OCI-LY7 (cell line): ENCODE results near the gene PRRG2. TPM values are rescaled to one million over a fixed set of nuclear protein-coding genes. Genes with fewer than 3 reads are reported as not detected.
A peak's percentile ranks its signal among the peaks of the same experiment; 100 is the strongest.

Experiments used
- Bru-seq: library from RNA; stranded (reverse); fragments of 400-500 nt; gene quantifications from one replicate; lab custom pipeline; 2021; lab: Mats Ljungman, UMichigan
- BruChase-seq, 2 experiments: library from RNA; stranded (reverse); fragments of 400-500 nt; gene quantifications; one replicate each; lab custom pipeline; 2021; lab: Mats Ljungman, UMichigan
- BruUV-seq: library from RNA; stranded (reverse); fragments of 400-500 nt; replicated peaks from 2 replicates; lab custom pipeline; 2021; lab: Mats Ljungman, UMichigan
- CTCF ChIA-PET: fragments of 300-600 bp; sonication (Branson Sonifier 250); formaldehyde crosslinking; loops from one replicate; lab custom pipeline; 2022; ENCODE audit warnings: antibody characterized with exemption; ENCODE audit not compliant: unreplicated experiment; lab: Charles Lee
- POLR2A ChIA-PET: fragments of 300-600 bp; sonication (Branson Sonifier 250); formaldehyde crosslinking; loops from one replicate; lab custom pipeline; 2022; ENCODE audit warnings: antibody characterized with exemption; lab: Charles Lee
- DNase-seq: peaks from one replicate; pipeline ENCODE4 v3.0.0-alpha.2; 2015; ENCODE audit warnings: low spot score
- H2AFZ ChIP-seq: fragments of 200-600 bp; sonication (generic), shearing (Covaris generic); 2 replicates; pipeline ENCODE4 v1.6.1; 2014; ENCODE audit warnings: mild to moderate bottlenecking, antibody characterized with exemption, low read length, moderate library complexity
- H3K27ac ChIP-seq: fragments of 200-600 bp; sonication (generic); 2 replicates; pipeline ENCODE4 v1.5.1; 2014; ENCODE audit warnings: mixed run types, low read depth, mild to moderate bottlenecking, moderate library complexity, low read length, inconsistent platforms; ENCODE audit not compliant: poor library complexity, severe bottlenecking
- H3K36me3 ChIP-seq: fragments of 200-600 bp; sonication (generic); 2 replicates; pipeline ENCODE4 v1.6.1; 2014; ENCODE audit warnings: mild to moderate bottlenecking, antibody characterized with exemption, low read length, moderate library complexity, mixed read lengths; ENCODE audit not compliant: insufficient read depth
- H3K4me1 ChIP-seq: fragments of 200-600 bp; sonication (generic); 2 replicates; pipeline ENCODE4 v1.5.1; 2014; ENCODE audit warnings: mild to moderate bottlenecking, low read length; ENCODE audit not compliant: insufficient read depth, poor library complexity, severe bottlenecking
- H3K4me2 ChIP-seq: fragments of 200-600 bp; sonication (generic); 2 replicates; pipeline ENCODE4 v1.6.1; 2014; ENCODE audit warnings: mild to moderate bottlenecking, low read length
- H3K4me3 ChIP-seq: fragments of 200-600 bp; sonication (generic); 2 replicates; pipeline ENCODE4 v1.5.1; 2014; ENCODE audit warnings: mild to moderate bottlenecking, low read depth, low read length; ENCODE audit not compliant: poor library complexity, severe bottlenecking
- H3K79me2 ChIP-seq: fragments of 200-600 bp; sonication (generic); 2 replicates; pipeline ENCODE4 v1.6.1; 2016; ENCODE audit warnings: low read depth, mild to moderate bottlenecking, low read length, moderate library complexity, mixed read lengths; ENCODE audit not compliant: insufficient read depth
- H3K9me2 ChIP-seq: fragments of 200-600 bp; sonication (generic); 2 replicates; pipeline ENCODE4 v1.6.1; 2016; ENCODE audit warnings: mild to moderate bottlenecking, low read length, mixed read lengths; ENCODE audit not compliant: insufficient read depth
- H3K9me3 ChIP-seq: fragments of 200-600 bp; sonication (generic); 2 replicates; pipeline ENCODE4 v1.6.1; 2014; ENCODE audit warnings: mild to moderate bottlenecking, mixed run types, low read length, mixed read lengths
- H4K20me1 ChIP-seq: fragments of 200-600 bp; sonication (generic); 2 replicates; pipeline ENCODE4 v1.6.1; 2014; ENCODE audit warnings: mild to moderate bottlenecking, antibody characterized with exemption, low read length, moderate library complexity, mixed read lengths; ENCODE audit not compliant: insufficient read depth
- CTCF ChIP-seq: fragments of 200-600 bp; sonication (generic); conservative IDR thresholded peaks from 2 replicates; pipeline ENCODE4 v1.5.1; 2014; ENCODE audit warnings: mild to moderate bottlenecking, antibody characterized with exemption, low read length, moderate library complexity, mixed read lengths
- EZH2phosphoT487 ChIP-seq: fragments of 200-600 bp; sonication (generic); IDR thresholded peaks from 2 replicates; pipeline ENCODE4 v1.6.1; 2018; ENCODE audit warnings: low read depth, borderline replicate concordance, mild to moderate bottlenecking, mixed run types, antibody characterized with exemption, low read length, moderate library complexity, mixed read lengths
- intact Hi-C: fragments of 100-400 bp; cut with micrococcal nuclease; formaldehyde crosslinking; loops from one replicate; pipeline ENCODE4 v1.10.0; 2022; ENCODE audit not compliant: unreplicated experiment
- long read RNA-seq: library from polyadenylated mRNA; stranded (forward); transcript quantifications from one replicate; pipeline ENCODE4 v2.0.0, GENCODE V29; 2022
- total RNA-seq, 2 experiments: library from RNA; depleted of rRNA in 1 of 2; stranded (reverse); fragments of >200 nt in 1 of 2; shearing (Covaris generic) in 1 of 2; gene quantifications; 2 replicates each; pipeline ENCODE4 v1.2.3, GENCODE V29; 2014 to 2022

PRRG2 gene
- total RNA-seq (2014; rRNA removed; shearing (Covaris generic)) = 2.7 and 4.7 TPM in 2 replicates
- 2.4 TPM in 2 replicates for total RNA-seq (2022)
- Bru-seq, nascent RNA = percentile 27 among the genes with signal in this experiment
- BruChase-seq, experiment 1, labeled RNA remaining after a 6-hour chase = percentile 34 among the genes with signal in this experiment
- percentile 34 among the genes with signal in this experiment for BruChase-seq, experiment 2, labeled RNA remaining after a 2-hour chase
- long read RNA-seq = 0 reads

DNA sequence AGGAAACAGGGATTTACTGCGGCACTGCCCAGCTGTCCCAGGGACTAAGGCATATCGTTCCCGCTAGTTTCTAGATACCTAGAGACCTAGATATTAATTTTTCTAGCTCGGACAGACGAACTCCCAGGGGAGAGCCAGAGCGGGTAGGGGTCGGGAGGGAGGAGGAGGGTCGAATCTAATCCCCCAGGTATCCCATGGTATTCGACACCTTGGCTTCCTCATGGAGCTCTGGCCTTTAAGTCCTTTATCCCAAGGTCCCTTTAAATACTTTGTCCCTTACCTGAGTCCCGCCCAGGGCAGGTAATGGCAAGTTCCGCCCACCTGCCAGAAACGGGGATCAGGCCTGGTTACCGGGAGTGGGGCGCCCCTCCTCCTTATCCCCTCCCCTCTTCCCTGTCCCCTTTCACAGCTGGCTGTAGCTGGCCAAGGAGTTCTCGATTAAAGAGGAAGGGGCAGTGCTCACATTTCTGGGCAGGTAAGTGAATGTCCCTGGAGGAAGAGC is at the start of gene PRRG2:
Gene PRRG2 (plus strand): TSS at position 310 of the 502 bp plus-strand sequence. CDS start 1,904 bp downstream, outside the sequence.
- TF ChIP-seq EZH2phosphoT487 (no peak), CTCF (no peak)
- peaks cover 3% of the 10 kb centered on the region; the same call in 1 of the 2 replicates for H3K36me3 ChIP-seq
- peak within 1 kb of the TSS; percentile 84 for H3K4me2 ChIP-seq
- POLR2A ChIA-PET = interaction anchor here (1.0 to 2.1 kb wide), 4 partner anchors 8 to 18 kb away, joined by 3 to 9 read pairs (median 4); partner anchors contain the start of gene PRR12
- peak within 1 kb of the TSS; percentile 40 for H3K27ac ChIP-seq
- peaks cover 18% of the 10 kb centered on the region for H3K4me1 ChIP-seq
- peaks cover 22% of the 10 kb centered on the region for H3K79me2 ChIP-seq
- H3K9me2 ChIP-seq = no peaks in the 10 kb centered on the region
- peak within 1 kb of the TSS; percentile 100 for H2AFZ ChIP-seq
- DNase-seq = no peak
- BruUV-seq = no TSS peak
- CTCF ChIA-PET = no interaction called here
- peak within 1 kb of the TSS; percentile 89 for H3K4me3 ChIP-seq
- H4K20me1 ChIP-seq = no peaks in the 10 kb centered on the region
- intact Hi-C loops = no loop called here
- no peaks in the 10 kb centered on the region for H3K9me3 ChIP-seq

GRCh38 chr19:49533551-49534488 is 47.3 kb upstream of the PRRG2 start:
- BruUV-seq = no TSS peak
- intact Hi-C loops = no loop called here
- H3K9me2 ChIP-seq = no peaks in the 10 kb centered on the region
- H3K79me2 ChIP-seq = no peaks in the 10 kb centered on the region
- POLR2A ChIA-PET = no interaction called here
- peak overlapping the region; percentile 72 for H3K4me3 ChIP-seq
- CTCF ChIA-PET = no interaction called here
- no peak overlapping the region for H3K27ac ChIP-seq
- DNase-seq = peak; percentile 82
- TF ChIP-seq EZH2phosphoT487 (no peak), CTCF (peak; percentile 72)
- no peaks in the 10 kb centered on the region for H4K20me1 ChIP-seq
- H3K36me3 ChIP-seq = no peaks in the 10 kb centered on the region
- H2AFZ ChIP-seq = peak overlapping the region; percentile 80
- H3K9me3 ChIP-seq = no peaks in the 10 kb centered on the region
- H3K4me2 ChIP-seq = peak overlapping the region; percentile 94
- H3K4me1 ChIP-seq = peaks cover 39% of the 10 kb centered on the region
